NCI-H2196 (cell line): Measurements from ENCODE around the gene PARVA.

Source experiments
- DNase-seq: peaks from one replicate; lab custom pipeline; 2025; ENCODE audit not compliant: unreplicated experiment; lab: John Stamatoyannopoulos, UW

The PARVA gene

DNA sequence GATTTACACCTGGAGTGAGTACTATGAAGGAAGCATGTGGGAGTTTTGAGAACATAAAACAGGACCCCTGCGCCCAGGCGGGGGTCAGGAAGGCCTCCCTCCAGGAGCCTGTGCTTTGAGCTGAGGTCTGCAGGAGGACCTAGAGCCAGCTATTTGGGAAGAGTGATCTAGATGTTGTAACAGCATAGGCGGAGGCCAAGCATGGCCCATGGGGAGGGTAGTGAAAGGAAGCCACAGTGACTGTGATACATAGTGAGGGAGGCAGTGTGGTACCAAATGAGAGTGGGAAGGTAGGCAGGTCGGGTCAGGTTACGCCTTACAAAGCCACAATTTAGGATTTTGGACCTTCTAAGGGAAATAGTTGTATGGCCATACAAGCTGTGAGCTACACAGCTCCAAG lies 147.5 kb downstream of the PARVA start:
- no peak for DNase-seq

GRCh38 chr11:12525466-12526055 lies 148.2 kb downstream of the PARVA start:
- DNase-seq: no peak

DNA sequence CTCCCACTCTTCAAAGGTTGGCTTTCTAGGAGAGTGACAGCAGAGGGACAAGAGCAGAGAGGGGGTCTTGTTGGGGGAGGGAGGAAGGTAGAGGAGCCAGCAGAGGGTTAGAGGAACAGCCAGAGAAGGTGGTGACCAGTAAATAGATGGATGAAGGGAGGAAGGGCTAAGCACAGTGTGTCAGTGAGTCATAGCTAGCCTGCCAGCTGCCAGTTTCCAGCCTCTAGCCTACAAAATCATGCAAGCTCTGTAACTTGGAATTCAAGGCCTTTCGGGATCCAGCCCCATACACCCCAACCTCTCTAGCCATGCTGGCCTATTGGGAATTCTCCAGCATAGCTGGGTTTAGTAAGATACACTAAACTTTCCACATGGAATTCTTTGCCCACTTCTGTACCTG lies 149.4 kb downstream of the PARVA start:
- DNase-seq: no peak

DNA sequence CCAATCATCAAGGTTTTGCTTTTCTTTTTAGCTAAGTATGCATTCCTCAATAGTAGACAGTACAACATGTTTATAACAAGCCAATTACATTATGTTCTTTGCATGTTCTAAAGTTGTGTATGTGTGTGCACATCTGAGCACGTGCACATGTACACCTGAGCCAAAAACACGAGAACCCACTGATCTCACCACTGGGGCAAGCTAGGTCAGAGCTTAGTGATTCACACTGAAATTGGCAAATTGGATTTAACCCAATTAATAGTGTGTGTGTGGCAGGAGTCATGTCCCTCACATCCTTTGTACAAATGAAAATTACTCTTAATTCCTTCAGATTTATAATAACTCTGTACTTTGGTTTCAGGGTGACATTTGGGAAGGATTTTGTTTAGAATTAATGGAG lies 151.1 kb downstream of the PARVA start:
- no peak for DNase-seq

- DNase-seq: no peak
Measured at GRCh38 chr11:12529041-12529440, 151.7 kb downstream of the PARVA start.

GRCh38 chr11:12529793-12530192 lies 152.4 kb downstream of the PARVA start:
- DNase-seq: no peak

GRCh38 chr11:12531020-12531419 lies 153.6 kb downstream of the PARVA start:
- no peak for DNase-seq

DNA sequence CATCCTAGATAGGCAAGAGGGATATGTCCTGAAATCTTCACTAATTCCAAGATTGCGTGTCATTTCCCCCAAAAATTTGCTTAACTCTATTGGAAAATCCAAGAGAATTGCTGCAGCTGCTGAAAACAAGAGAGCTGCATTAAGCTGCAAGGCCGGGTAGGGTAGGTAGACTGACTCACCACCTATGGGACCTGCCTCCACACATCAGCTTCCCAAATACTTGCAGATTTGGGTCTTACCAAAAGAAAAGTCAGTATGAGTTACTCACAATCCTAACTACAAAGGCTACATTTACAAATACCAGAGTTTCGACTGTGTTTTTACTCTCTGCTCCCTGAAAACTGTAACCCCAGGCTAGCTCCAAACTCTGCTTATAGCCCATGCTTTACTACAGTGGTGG lies 154.3 kb downstream of the PARVA start:
- DNase-seq: no peak

GRCh38 chr11:12532580-12532979 lies 155.2 kb downstream of the PARVA start:
- DNase-seq: no peak

DNA sequence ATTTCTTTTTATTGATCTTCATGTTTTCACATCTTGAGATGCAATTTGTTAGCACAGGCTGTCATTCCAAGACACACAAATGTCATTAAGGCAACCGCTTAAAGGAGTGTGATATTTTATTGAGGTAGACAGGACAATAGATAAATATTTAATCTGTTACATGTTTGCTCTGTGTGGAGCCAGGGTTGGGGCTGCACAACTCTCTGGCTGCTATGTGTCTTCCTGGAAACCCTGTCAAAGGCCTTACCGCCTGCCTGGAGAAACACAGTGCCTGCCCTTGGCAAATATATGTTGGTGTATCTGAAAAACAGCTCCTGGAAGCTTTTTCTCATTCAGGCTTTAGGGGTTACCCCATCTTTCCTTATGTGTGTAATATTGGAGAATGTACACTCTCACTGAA lies 157.2 kb downstream of the PARVA start:
- no peak for DNase-seq

DNA sequence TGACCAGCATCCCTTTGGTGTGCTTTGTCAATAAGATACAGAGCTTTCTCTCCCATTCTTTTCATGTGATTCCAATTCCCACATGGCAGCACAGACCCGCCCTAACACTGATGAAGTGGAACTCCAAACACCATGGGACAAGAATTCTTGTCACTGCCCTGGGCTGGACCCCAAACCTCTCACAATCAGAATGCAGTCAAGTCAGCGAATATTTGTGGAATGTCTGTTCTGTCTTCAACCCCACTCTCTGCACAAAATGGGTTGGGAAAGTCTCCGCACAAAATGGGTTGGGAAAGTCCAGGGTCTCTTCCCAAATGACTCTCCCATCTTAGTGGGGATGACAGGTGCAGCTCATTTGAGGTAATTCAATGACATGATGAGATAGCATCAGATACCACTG lies 157.9 kb downstream of the PARVA start:
- DNase-seq: no peak

DNA sequence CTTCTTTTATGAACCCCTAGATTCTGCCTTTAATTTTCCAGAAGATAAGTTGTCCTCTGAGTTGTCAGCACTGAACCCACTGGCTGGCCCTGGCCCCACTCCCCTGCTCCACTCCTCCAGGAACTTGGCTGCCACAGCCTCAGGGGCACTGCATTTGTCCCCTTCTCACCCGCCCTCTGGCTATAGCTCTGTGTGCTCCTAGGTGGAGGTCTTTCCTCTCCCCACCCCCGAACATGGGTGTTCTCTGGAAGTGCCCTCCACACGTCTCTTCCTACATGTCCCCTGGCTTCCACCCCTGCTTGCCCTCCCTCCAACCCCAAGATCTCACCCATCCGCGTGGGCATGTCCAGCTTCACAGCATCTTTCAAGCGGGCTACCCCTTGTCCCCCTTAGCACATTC lies 159.2 kb downstream of the PARVA start:
- DNase-seq: no peak

GRCh38 chr11:12537778-12538401 lies 160.5 kb downstream of the PARVA start:
- no peak for DNase-seq

DNA sequence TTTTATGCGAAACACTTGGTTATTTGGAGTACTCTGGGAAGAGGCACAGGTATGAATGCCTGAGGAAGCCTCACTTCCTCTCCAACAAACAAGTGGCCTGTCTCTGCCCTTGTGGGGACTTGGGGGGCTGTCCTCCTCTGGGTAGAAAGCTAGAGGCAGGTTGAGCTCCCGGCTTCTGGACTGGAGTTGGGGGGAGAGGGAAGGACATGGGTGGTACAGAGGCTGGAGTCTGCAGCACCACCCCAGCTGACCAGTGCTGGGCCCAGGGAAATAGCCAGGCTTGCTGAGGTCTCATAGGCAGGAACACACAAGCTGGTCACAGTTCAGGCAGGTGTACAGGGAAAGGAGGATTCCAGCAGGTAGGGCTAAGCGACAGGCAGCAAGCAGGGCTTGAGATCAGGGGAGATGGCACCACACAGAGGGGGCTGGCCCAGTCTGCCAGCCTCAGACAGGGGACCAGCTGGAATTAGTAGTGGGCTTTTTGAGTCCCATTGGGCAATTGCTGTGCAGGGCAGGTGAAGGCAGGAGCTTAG lies 161.6 kb downstream of the PARVA start:
- no peak for DNase-seq

GRCh38 chr11:12539572-12539971 lies 162.2 kb downstream of the PARVA start:
- DNase-seq: no peak

DNA sequence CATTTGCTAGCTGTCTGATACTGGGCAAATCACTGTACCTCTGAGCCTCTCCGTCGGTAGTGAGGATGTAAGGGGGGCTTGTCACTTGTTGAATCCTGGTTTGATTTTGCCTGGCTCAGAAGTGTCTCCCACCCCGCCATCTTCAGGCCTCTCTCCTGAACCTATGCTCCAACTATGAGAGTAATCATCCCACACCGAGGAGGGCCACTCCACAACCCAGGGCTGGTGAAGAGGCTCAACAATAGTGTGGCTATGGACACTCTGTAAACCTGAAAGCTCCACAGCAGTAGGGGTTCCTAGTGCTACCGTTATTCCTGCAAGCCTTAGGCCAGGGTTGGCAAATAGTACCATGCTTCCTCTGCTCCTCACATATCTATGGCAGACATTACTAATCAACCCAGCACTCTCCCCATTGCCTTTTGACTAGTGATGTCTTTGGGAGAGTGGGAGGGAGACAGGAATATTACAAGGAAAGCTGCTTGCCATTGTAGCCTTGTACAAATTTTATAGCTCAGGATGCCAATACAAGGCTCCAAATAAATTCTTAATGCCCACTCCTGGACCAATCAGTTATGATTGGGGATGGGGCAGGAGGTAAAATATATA lies 162.8 kb downstream of the PARVA start:
- no peak for DNase-seq

DNA sequence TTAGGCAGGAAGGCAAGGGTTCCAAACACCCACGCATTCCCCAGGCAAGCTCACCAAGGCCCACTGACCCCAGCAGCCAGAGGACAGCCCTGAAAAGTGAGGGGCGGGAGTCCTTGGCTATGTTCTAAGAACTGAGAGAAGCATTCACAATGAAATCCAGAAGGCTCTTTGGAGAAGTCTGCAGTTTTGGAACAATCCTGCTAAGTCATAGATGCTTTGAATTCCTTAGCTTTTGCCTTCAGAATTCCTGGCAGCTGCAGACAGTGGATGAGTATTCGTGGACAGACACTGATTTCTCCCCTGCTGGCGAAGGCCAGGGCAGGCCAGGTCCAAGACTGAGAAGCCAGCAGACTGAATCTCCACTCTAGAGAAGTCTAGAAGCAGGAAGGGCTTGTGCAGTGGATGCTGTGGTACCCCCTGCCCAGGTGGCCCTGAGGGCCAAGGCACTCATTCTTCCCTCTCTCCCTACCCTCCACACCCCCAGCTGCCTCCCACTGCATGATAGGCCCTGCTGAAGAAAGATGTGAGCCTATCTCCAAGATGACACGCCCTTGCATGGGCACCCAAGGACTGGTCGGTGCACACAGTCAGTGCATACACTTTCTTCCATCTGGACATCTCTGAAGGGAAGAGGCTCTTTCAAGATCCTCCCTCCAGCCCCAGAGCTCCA lies 163.7 kb downstream of the PARVA start:
- DNase-seq: no peak

DNA sequence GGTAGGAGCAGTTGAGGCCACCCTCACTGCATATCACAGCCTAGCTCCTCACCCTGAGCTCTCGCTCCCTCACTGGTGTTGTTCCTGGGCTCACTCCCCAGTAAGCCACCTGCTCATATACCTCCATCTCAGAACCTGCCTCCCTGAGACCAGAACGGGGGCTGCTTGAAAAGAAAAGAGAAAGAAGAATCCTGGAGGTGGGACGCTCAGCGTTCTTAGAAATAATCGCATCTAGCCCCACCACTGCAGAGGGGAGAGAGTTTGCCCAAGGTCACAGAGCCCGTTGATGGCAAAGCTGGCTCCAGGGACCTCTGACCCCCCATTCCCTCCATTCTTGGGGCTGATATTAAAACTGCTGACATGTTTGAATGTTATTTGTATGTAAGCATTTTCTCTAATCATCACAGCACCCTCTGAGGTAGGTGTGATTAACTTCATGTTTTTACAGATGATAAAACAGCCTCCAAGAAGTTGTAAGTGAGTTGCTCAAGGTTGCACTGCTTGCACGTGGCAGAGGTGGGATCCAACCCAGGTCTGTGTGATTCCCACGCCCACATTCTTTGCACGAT lies 164.3 kb downstream of the PARVA start:
- DNase-seq: no peak

- no peak for DNase-seq
Measured at GRCh38 chr11:12542186-12542935, 165.0 kb downstream of the PARVA start.

DNA sequence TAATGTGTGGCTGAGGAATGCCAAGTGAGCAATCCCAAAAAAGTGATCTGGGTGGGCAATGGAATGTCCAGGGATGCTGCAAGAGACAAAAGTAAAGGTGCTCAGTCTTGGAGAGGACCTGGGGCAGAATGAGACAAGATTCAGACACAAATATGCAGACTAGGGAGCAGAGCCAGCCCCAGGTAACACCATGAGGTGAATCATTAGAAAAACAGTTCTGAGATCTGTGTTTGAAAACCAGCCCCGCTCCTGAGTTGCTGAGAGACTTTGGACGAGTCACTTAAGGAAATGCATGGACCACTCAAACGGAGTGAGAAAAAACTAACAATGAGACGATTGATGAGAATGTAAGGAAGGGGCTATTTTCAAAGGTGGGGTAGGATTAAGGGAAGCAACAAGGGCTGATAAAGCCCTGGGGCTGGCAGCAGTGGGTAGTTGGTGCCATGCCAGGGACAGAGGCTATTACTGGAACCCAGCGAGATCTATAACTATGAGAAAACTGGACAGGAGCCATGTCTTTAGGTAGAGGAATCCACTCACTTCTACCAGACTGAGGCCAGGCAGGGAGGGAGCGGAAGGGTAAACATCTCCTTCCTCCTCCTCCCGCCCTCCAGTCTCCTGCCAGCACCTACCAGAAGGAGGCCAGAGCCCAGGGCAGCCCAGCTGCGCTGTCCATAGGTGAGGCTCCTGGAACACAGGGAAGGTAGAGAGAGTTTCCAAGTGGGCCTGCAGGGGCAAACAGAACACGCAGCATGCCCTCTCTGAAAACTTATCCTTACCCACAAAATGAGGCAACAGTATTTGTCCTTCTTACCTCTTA lies 166.4 kb downstream of the PARVA start:
- no peak for DNase-seq
